HG02852 (cell line): ENCODE results near the gene ATXN1.

Experiments
- ATAC-seq: cut with Tn5 transposase; IDR thresholded peaks from one replicate; pipeline ENCODE4 v1.9.1; 2021; ENCODE audit warnings: mild to moderate bottlenecking, moderate library complexity; ENCODE audit not compliant: unreplicated experiment

Gene ATXN1

DNA sequence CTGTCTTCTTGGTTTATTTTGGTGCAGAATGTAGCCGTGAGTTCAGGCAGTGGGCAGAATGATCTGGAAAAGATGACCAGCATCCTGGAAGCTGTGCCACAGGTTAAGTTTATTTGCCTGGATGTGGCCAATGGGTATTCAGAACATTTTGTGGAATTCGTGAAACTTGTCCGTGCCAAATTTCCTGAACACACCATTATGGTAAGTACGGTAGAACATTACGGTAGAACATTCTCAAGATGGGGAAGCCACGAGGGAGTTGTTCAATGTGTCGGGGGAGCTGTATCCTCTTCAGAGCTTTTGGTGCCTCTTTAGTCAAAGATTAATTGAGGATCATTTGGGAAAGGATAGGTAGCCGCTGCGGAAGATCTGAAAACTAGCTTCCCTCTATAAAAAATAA is 506.7 kb downstream of the ATXN1 start:
- no peak for ATAC-seq

DNA sequence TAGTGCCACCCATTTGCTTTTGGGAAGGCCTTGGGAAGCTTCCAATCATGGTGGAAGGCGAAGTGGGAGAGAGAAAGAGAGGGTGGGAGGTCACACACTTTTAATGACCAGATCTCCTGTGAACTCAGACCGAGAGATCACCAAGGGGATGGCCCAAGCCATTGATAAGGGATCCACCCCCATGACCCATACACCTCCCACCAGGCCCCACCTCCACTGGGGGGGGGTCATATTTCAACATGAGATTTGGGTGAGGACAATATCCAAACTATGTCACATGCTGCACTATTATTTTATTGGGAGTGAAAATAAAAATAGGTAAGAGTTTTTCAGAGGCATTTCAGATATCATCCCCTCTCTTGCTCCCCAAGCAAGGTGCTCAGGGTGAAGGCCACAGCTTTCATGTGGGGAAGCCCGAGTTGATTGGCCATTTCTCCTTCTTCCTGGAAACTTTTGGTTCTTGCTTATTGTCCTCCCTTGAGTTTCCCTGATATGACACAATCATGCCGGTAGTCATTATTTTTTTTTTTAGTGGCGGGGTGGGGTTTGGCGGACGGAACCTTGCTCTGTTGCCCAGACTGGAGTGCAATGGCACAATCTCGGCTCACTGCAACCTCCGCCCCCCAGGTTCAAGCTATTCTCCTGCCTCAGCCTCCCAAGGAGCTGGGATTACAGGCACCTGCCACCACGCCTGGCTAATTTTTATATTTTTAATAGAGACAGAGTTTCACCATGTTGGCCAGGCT is 507.7 kb downstream of the ATXN1 start:
- no peak for ATAC-seq

DNA sequence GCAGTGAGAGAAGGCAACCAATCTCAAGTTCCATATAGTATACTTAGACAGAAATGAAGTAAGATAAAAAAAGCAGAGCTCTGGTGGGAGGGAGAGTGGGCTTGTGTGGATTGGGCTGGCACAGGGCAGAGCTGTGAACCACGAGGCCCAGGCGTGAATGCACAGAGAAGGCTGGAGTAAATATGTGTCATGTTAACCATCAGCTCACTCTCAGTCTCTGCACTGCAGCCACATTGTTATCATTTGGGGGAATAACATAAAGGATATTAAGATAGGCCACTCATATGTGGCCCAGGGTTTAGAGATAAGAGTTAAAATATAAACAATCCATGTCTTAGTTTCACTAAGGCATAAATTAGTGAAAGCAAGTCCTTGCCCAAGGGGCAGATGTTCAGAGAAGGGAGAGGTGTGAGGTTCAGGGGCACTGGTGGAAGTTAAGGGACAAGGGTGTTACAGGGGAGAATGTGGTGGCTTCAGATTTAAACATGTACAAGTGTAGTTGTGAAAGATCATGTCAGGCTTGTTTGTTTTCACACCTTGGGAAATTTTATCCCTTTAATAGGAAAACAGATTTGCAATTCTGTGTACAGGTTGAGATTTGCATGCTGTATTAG is 508.5 kb downstream of the ATXN1 start:
- ATAC-seq: no peak

DNA sequence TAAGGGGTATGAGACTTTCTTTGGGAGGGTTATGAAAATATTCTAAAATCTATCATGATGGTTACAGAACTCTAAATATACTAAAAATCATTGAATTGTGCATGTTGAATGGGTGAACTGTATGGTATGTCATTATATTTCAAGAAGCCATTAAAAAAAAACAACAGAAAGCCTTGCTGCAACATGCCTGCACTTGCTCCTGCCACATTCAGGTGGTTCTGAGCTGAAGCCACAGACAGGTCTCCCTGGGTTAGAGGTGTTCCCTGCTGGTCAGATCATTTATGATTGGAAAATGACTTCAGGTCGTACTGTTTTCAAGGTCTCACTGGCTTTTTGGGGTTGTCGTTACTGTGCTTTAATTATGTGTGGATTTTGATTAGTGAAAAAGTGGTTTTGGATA is 509.6 kb downstream of the ATXN1 start:
- ATAC-seq: no peak

DNA sequence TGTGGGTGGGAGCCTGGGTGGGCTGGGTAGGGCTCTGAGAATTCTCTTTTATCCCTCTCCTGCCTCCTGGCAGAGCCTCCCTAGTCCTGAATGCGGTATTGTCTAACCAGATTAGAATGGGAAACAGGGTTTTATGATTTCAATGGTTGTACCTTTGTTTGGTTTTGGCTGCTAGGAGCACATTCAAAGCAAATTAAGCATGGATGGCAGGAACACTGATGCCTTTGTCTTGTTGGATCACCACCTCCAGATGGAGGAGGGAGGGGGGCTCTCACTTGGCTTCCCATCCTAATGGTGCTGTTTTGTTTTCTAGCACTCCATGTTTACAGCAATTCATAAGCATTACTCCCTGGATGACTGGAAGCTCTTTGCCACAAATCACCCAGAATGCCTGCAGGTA is 511.3 kb downstream of the ATXN1 start:
- no peak for ATAC-seq
